ENCODE results near the gene KCNMA1.

KCNMA1 gene

DNA sequence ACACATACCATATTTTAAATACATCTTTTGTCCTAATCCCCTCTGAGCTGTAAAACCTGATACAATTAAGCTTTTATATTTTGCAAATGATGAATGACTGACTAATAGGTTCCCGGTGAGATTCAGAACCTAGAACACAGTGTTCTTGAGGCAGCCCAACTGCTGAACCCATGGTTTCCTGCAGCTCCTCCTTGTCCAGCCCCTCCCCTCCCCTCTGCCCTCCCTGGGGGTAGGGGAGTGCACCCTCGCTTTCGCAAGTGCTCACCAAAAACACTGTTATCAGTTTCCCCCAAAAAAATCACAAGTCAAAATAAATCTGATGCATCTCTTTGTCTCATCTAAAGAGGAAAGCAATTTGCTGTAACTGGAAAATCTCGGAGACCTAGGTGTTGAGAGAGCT is 602.8 kb downstream of the KCNMA1 start:
- H3K4me1 ChIP-seq (ENCODE audit: control insufficient read depth in 1 of 2, insufficient read depth in 1 of 2, low read depth in 1 of 2, low read length in 1 of 2), result peaks cover 29 to 35% of the 10 kb centered on the region in 2 experiments

DNA sequence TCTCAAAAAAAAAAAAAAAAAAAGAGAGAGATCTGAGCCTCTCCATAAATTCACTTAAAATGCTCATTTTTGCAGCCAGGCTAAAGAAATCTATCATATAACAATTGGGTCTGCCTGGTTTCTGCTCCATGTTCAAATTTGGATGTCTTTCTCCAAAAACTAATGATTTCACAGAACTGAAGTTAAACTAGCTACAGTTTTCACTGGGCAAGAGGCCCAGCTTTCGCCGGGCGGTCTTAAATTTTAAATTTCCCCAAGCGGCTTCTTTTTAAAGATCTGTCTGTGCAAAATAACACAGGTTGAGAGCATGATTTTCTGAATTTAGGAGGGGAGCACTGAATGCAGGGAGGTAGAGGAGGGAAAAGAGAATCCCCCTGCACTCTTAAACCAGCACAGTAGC is 603.4 kb downstream of the KCNMA1 start:
- Histone ChIP-seq H3K36me3 (no peaks in the 10 kb centered on the region), H3K27ac (no peak overlapping the region), H3K4me3 (ENCODE audit: low read depth in 1 of 2, low read length in 1 of 2) (no peak overlapping the region), H3K9me3 (no peaks in the 10 kb centered on the region), H3K27me3 (no peaks in the 10 kb centered on the region), H3K4me1 (ENCODE audit: control insufficient read depth in 1 of 2, insufficient read depth in 1 of 2, low read depth in 1 of 2, low read length in 1 of 2) (peaks cover 29 to 37% of the 10 kb centered on the region in 2 experiments)
- TF ChIP-seq, protein P1, sequence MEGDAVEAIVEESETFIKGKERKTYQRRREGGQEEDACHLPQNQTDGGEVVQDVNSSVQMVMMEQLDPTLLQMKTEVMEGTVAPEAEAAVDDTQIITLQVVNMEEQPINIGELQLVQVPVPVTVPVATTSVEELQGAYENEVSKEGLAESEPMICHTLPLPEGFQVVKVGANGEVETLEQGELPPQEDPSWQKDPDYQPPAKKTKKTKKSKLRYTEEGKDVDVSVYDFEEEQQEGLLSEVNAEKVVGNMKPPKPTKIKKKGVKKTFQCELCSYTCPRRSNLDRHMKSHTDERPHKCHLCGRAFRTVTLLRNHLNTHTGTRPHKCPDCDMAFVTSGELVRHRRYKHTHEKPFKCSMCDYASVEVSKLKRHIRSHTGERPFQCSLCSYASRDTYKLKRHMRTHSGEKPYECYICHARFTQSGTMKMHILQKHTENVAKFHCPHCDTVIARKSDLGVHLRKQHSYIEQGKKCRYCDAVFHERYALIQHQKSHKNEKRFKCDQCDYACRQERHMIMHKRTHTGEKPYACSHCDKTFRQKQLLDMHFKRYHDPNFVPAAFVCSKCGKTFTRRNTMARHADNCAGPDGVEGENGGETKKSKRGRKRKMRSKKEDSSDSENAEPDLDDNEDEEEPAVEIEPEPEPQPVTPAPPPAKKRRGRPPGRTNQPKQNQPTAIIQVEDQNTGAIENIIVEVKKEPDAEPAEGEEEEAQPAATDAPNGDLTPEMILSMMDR (IDR thresholded peaks at IDR 0.05), result no peak

More for the DNA sequence above, 602.8 kb downstream of the KCNMA1 start:
- no peaks in the 10 kb centered on the region for H3K27me3 ChIP-seq
- H3K36me3 ChIP-seq, result no peaks in the 10 kb centered on the region
- H3K27ac ChIP-seq, result no peak overlapping the region
- TF ChIP-seq, protein P1 (IDR thresholded peaks at IDR 0.05), result no peak
- no peaks in the 10 kb centered on the region for H3K9me3 ChIP-seq
- H3K4me3 ChIP-seq (ENCODE audit: low read depth in 1 of 2, low read length in 1 of 2), result no peak overlapping the region

DNA sequence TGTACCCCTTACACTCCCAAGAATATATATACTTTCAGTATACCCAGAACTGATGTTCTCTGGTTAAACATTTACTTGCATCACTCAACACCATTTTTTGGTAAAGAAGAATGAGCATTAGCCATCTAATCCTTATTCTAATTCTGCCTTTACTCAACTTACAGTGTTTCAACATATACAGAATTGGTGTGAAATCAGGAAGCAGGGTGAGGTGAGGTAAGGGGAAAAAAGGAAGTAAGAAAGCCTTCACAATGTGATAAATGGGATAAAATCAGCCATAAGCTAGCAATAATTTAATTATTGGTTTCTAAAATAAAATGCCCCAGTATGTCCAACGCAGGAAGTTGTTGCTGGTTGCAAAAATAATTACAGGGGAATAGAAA is 605.4 kb downstream of the KCNMA1 start:
- H3K4me1 ChIP-seq (ENCODE audit: control insufficient read depth in 1 of 2, insufficient read depth in 1 of 2, low read depth in 1 of 2, low read length in 1 of 2), result peaks cover 34 to 45% of the 10 kb centered on the region in 2 experiments
- H3K9me3 ChIP-seq, result no peaks in the 10 kb centered on the region
- TF ChIP-seq, protein P1 (IDR thresholded peaks at IDR 0.05), result no peak
- H3K27me3 ChIP-seq, result no peaks in the 10 kb centered on the region
- H3K27ac ChIP-seq, result peak overlapping the region; percentile 74
- no peaks in the 10 kb centered on the region for H3K36me3 ChIP-seq
- H3K4me3 ChIP-seq (ENCODE audit: low read depth in 1 of 2, low read length in 1 of 2), result peak overlapping the region in 1 of 2 experiments; percentile 8

DNA sequence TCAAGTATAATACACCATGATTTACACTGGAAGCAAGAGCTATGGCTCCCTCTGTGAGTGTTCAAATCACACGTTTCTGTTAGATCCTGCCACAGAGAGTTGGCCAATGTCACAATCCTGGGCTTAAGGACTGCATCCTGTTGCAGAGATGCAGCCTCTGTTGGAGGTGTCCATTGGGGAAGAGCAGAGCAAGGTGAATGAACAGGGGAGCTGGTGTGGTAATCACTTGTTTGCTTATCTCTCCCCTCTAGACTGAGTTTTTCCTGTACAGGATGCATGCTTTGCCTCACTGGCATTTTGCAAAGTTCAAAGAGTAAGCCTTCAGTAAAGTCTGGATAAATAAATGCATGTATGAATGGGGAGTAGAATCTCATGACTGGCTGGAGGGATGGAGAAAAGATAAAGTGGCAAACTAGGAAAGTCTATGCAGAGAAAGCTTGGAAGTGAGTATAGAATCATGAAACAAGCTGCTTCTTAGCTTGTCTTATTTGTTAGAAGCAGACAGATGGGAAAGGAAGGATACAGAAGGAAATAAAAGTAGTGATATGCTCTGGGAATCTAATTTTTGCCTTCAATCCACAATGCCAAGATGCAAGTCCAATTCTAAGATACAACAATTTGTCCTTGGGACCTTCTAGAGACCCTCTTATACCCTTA is 605.9 kb downstream of the KCNMA1 start:
- TF ChIP-seq, protein P1 (IDR thresholded peaks at IDR 0.05), result no peak
- no peaks in the 10 kb centered on the region for H3K9me3 ChIP-seq
- peaks cover 34 to 45% of the 10 kb centered on the region in 2 experiments for H3K4me1 ChIP-seq (ENCODE audit: control insufficient read depth in 1 of 2, insufficient read depth in 1 of 2, low read depth in 1 of 2, low read length in 1 of 2)
- no peaks in the 10 kb centered on the region for H3K36me3 ChIP-seq
- peak overlapping the region; percentile 74 for H3K27ac ChIP-seq
- H3K4me3 ChIP-seq (ENCODE audit: low read depth in 1 of 2, low read length in 1 of 2), result peak overlapping the region in 1 of 2 experiments; percentile 6
- no peaks in the 10 kb centered on the region for H3K27me3 ChIP-seq

DNA sequence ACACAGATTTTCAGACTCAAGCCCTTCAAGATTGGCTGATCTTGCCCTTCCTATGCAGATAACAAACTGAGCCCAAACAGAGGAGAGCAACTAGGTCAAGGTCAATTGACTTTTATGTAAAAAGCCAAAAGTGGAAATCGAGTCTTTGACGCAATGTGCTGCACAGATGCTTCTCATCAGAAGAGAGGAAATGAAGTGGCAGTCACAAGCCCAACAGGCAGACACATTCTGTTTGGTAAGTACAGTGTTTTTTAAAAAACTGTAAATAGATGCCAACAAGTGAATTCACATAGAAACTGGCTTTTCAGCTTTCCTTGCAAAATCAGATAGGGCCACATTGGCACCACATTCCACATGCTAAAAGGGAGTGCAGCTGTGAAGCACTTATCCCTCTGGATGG is 606.6 kb downstream of the KCNMA1 start:
- no peaks in the 10 kb centered on the region for H3K36me3 ChIP-seq
- no peaks in the 10 kb centered on the region for H3K9me3 ChIP-seq
- peaks cover 34 to 45% of the 10 kb centered on the region in 2 experiments for H3K4me1 ChIP-seq (ENCODE audit: control insufficient read depth in 1 of 2, insufficient read depth in 1 of 2, low read depth in 1 of 2, low read length in 1 of 2)
- no peaks in the 10 kb centered on the region for H3K27me3 ChIP-seq
- TF ChIP-seq, protein P1 (IDR thresholded peaks at IDR 0.05), result no peak
- H3K4me3 ChIP-seq (ENCODE audit: low read depth in 1 of 2, low read length in 1 of 2), result peak overlapping the region in 1 of 2 experiments; percentile 6
- peak overlapping the region; percentile 74 for H3K27ac ChIP-seq
